Duodenal mucosa (tissue), 2 donors: Measurements from ENCODE around the gene ATP1B4.
"Not testable (repeated sequence)": the region's sequence is repeated elsewhere in the genome, so short reads cannot be mapped to it uniquely, and the experiment has no call there.

Source experiments
- H3K27ac ChIP-seq: one replicate; pipeline ENCODE4 v1.7.0; 2013; ENCODE audit warnings: low read depth, low read length
- H3K27me3 ChIP-seq, 2 donors: one replicate each; pipeline ENCODE4 v1.7.0; 2013; ENCODE audit warnings: low read length in 2 of 2, control low read depth in 1 of 2; ENCODE audit not compliant: insufficient read depth in 2 of 2, control insufficient read depth in 1 of 2
- H3K36me3 ChIP-seq, 2 donors: one replicate each; pipeline ENCODE4 v1.7.0; 2013; ENCODE audit warnings: low read length in 2 of 2, control low read depth in 1 of 2; ENCODE audit not compliant: insufficient read depth in 2 of 2, control insufficient read depth in 1 of 2
- H3K4me1 ChIP-seq, 2 donors: one replicate each; pipeline ENCODE4 v1.7.0; 2013; ENCODE audit warnings: low read length in 2 of 2, control low read depth in 1 of 2; ENCODE audit not compliant: insufficient read depth in 2 of 2, control insufficient read depth in 1 of 2
- H3K4me3 ChIP-seq, 2 donors: one replicate each; pipeline ENCODE4 v1.7.0; 2013; ENCODE audit warnings: low read length in 2 of 2, low read depth in 1 of 2
- H3K9ac ChIP-seq, 2 donors: one replicate each; pipeline ENCODE4 v1.7.0; 2013; ENCODE audit warnings: low read length in 2 of 2, low read depth in 1 of 2
- H3K9me3 ChIP-seq, 2 donors: one replicate each; pipeline ENCODE4 v1.7.0; 2013; ENCODE audit warnings: low read length in 2 of 2, control low read depth in 1 of 2; ENCODE audit not compliant: control insufficient read depth in 1 of 2

ATP1B4 gene

DNA sequence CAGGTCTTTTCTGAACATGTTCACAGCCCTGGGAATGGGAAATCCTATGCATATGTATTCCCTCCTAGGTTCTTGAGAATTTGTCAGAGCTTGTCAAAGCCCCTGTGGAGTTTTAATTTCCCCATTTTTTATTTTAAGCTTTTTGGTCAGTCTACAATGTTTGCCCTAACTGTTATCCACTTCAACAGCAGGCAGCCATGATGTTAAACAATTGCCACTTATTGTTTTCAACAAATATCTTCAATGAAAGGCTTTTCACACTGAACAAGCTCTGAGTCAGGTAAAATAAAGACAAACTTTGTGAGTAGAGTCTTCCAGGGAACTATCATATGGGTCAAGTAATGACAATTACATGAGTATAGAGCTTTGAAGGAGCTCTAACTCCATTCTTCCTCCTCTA is 25.0 kb upstream of the ATP1B4 start:
- Histone ChIP-seq H3K27ac (no peak overlapping the region), H3K4me3 (no peak overlapping the region), H3K27me3 (no peaks in the 10 kb centered on the region), H3K4me1 (no peaks in the 10 kb centered on the region), H3K9ac (no peak overlapping the region), H3K9me3 (peaks cover 0 to 10% of the 10 kb centered on the region in 2 donors), H3K36me3 (no peaks in the 10 kb centered on the region)

GRCh38 chrX:120344566-120344965 is 17.3 kb upstream of the ATP1B4 start:
- H3K9me3 ChIP-seq, H3K4me1 ChIP-seq, H3K36me3 ChIP-seq, H3K4me3 ChIP-seq, H3K27me3 ChIP-seq, H3K9ac ChIP-seq, H3K27ac ChIP-seq: not testable (repeated sequence)

DNA sequence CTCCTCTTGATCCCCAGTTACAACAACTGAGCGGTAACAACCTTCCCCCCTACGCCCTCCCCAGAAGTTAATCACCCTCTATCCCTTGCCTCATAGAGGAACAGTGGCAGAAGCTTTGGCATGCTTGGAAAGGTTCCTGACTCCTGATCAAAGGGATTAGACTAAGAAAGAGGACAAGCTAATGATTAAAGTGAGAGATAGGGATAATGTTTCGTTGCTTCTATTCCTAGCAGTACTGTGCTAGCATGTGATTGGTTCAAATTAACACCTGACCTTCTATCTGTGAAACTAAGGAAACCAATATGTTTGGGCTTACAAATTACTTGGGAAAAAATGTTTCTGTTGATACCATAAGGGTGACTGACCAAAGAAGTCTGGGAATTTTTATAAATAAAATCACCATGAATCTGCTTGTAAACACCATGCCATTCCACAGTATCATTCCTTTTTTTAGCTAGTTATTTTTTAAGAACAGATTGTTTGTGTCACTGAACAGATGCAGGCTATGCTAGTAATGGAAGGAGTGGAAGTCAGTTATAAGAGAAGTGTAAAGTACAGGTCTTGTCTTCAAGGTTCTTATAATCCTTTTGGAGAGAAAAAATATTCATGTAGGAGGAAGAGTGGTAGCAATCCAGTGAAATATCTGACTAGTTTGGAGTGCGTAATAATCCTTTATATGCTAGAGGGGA is 11.3 kb upstream of the ATP1B4 start:
- no peak overlapping the region for H3K4me3 ChIP-seq
- no peak overlapping the region for H3K9ac ChIP-seq
- H3K27me3 ChIP-seq: no peaks in the 10 kb centered on the region
- no peak overlapping the region for H3K27ac ChIP-seq
- H3K36me3 ChIP-seq: no peaks in the 10 kb centered on the region
- H3K9me3 ChIP-seq: no peaks in the 10 kb centered on the region
- H3K4me1 ChIP-seq: no peaks in the 10 kb centered on the region

GRCh38 chrX:120356084-120356483 is 5.8 kb upstream of the ATP1B4 start:
- Histone ChIP-seq H3K27ac (no peak overlapping the region), H3K4me1 (no peaks in the 10 kb centered on the region), H3K9me3 (no peaks in the 10 kb centered on the region), H3K36me3 (no peaks in the 10 kb centered on the region), H3K4me3 (no peak overlapping the region), H3K9ac (no peak overlapping the region), H3K27me3 (no peaks in the 10 kb centered on the region)

DNA sequence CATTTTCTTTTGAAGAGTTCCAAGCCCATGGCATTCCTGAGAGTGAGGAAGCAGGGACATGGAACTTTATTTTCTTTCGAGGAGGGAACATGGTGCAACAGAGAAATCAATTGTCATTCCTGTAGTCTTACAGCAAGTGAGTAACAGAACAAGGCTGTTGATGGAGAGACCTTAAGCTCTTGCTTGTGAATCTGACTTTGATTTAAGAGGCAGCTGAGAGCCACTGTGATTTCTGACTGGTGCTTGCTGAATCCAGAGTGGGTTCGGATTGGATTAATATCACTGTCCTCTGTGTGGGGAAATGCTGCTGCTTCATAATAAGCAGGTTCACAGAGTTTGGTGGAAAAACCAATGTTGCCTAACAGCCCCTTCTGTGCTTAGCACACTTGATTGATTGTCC is 4.7 kb upstream of the ATP1B4 start:
- Histone ChIP-seq H3K9me3 (no peaks in the 10 kb centered on the region), H3K4me3 (no peak overlapping the region), H3K9ac (no peak overlapping the region), H3K4me1 (no peaks in the 10 kb centered on the region), H3K27ac (no peak overlapping the region), H3K36me3 (no peaks in the 10 kb centered on the region), H3K27me3 (no peaks in the 10 kb centered on the region)

DNA sequence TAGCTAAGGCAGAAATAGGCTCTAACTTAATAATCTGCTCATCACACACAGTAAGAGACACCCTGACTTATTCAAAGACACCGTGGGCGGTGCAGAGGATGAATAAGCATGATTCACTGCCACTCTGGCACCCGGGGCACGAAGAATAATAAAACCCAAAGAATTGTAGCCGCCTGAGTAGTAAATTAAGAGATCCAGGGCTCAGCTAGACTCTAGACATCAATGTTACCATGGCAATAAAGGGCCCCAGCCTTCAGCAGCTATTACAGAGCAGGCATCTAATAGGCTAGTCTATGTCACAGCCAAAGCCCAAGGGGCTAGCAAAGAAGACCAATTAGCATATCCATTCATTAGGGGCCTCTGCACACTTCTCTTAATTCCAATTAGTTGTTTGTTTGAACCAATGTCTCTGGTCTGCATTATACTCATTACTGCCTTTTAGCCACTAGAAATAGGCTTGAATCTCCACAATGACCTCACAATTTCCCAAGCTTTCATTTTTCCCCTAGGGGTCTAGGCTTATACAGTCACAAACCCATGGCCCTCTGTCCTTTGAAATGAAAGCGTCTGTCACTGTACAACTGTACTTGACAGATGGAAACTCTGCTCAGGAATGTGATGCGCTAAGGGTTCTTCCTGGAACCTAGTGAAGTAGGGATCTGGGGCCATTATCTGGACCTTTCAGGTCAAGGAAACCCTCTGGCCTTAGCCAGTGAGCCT is 3.0 kb upstream of the ATP1B4 start:
- no peak overlapping the region for H3K27ac ChIP-seq
- H3K27me3 ChIP-seq: no peaks in the 10 kb centered on the region
- H3K9ac ChIP-seq: no peak overlapping the region

DNA sequence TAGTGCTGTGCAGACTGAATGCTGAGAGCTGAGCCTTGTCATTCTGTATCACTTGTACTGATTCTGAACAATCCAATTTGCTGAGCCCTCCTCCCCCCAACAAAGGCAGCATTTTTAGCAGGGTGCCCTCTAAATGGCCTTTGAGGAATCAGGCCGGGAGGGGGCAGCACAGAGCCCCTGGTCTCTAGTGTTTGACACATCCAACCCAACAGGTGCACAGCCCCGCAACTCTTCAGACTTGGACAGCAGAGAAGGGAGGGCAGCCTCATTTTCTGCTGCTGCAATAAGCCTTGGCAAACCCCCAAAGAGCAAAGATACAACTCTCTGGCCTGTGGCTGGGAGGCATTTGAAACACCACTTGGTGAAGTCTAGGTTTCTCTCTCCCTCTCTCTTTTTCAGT is 3.4 kb downstream of the ATP1B4 start:
- Histone ChIP-seq H3K9me3 (no peaks in the 10 kb centered on the region), H3K4me3 (no peak overlapping the region), H3K36me3 (no peaks in the 10 kb centered on the region), H3K9ac (no peak overlapping the region), H3K27ac (no peak overlapping the region), H3K27me3 (no peaks in the 10 kb centered on the region), H3K4me1 (no peaks in the 10 kb centered on the region)

More for the DNA sequence above, 3.0 kb upstream of the ATP1B4 start:
- no peaks in the 10 kb centered on the region for H3K36me3 ChIP-seq
- no peaks in the 10 kb centered on the region for H3K4me1 ChIP-seq
- no peak overlapping the region for H3K4me3 ChIP-seq
- no peaks in the 10 kb centered on the region for H3K9me3 ChIP-seq

- no peak overlapping the region for H3K9ac ChIP-seq
- no peak overlapping the region for H3K4me3 ChIP-seq
- H3K27ac ChIP-seq: no peak overlapping the region
- no peaks in the 10 kb centered on the region for H3K9me3 ChIP-seq
- no peaks in the 10 kb centered on the region for H3K36me3 ChIP-seq
- no peaks in the 10 kb centered on the region for H3K4me1 ChIP-seq
- H3K27me3 ChIP-seq: no peaks in the 10 kb centered on the region
Observed at GRCh38 chrX:120365968-120366367, 4.1 kb downstream of the ATP1B4 start.

GRCh38 chrX:120366794-120367193 is 4.9 kb downstream of the ATP1B4 start:
- Histone ChIP-seq H3K9ac (no peak overlapping the region), H3K4me1 (no peaks in the 10 kb centered on the region), H3K27me3 (no peaks in the 10 kb centered on the region), H3K36me3 (no peaks in the 10 kb centered on the region), H3K9me3 (no peaks in the 10 kb centered on the region), H3K4me3 (no peak overlapping the region), H3K27ac (no peak overlapping the region)

DNA sequence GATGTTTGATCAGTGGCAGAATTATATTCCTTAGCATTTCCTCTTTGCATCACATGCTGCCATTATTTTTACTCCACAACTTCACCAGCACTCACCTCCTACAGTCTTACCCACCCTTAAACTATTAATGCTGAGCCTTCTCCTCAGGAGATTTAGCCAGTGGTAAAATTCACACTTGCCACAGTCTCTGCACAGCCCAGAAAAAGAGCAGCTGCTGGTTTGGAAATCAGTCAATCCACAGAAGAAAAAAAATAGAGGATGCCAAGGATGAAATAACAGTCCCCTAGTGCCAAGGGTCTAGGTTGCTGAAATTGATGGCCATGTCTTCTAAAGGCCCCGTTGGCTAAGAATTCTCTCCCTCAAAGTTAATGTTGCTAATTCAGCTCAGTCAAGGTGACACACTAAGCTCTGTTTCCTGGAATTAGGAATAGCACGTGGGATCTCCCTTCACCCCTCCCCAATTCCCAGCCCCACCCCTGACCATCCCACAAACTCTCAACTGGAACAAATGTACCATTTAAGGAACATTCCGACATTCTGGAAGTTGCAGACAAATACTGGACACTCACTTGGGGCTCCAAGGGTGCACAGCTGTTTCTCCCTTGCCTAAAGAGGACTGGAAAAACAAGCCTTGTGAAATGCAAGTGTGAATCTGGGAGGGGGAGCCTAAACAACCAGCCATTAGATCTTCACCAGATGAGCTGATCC is 5.7 kb downstream of the ATP1B4 start:
- no peak overlapping the region for H3K9ac ChIP-seq
- no peak overlapping the region for H3K27ac ChIP-seq
- no peak overlapping the region for H3K4me3 ChIP-seq
- no peaks in the 10 kb centered on the region for H3K4me1 ChIP-seq
- no peaks in the 10 kb centered on the region for H3K36me3 ChIP-seq
- H3K27me3 ChIP-seq: no peaks in the 10 kb centered on the region
- no peaks in the 10 kb centered on the region for H3K9me3 ChIP-seq
